NCI-H2029 (cell line): ENCODE data around the gene UNC13C.

Experiments
- DNase-seq: peaks from one replicate; lab custom pipeline; 2025; lab: John Stamatoyannopoulos, UW

Gene UNC13C

DNA sequence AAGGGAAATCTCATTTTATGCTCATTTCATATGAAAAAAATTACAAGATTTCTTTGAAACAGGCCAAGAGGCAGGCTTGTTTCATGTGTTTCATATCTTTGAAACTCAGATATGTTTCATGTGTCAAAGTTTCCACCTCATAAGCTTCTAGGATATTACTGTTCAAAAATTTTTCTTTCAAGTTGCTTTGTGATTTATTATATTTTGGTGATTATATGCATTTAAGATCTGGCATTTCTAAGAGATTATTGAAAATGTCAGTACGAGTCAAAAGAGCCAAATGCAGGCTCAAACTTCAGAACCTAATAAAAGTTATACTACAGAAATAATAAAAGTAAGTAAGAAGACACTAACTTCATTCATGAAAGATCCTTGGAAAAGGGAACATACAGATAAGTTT lies 590.1 kb downstream of the UNC13C start:
- no peak for DNase-seq

GRCh38 chr15:54571576-54571975 lies 593.3 kb downstream of the UNC13C start:
- DNase-seq = no peak

DNA sequence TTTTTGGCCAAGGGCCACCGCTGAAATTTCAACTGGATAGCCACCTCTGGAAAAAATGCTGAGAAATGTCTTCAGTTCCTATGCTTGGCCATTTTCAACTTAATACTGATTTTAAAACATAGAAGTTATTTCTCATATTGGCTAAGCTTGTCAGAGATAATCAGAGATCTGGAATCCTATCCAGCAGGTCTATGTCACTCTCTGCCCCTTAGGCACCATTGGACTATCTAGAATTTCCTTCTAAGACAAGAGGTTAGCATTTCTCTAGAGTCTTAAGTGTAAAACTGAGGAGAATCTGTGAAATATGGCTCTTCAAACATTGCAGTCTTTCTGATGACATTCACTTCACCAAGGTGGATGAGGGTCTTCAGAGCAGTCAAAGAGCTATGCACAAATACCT lies 597.3 kb downstream of the UNC13C start:
- no peak for DNase-seq

DNA sequence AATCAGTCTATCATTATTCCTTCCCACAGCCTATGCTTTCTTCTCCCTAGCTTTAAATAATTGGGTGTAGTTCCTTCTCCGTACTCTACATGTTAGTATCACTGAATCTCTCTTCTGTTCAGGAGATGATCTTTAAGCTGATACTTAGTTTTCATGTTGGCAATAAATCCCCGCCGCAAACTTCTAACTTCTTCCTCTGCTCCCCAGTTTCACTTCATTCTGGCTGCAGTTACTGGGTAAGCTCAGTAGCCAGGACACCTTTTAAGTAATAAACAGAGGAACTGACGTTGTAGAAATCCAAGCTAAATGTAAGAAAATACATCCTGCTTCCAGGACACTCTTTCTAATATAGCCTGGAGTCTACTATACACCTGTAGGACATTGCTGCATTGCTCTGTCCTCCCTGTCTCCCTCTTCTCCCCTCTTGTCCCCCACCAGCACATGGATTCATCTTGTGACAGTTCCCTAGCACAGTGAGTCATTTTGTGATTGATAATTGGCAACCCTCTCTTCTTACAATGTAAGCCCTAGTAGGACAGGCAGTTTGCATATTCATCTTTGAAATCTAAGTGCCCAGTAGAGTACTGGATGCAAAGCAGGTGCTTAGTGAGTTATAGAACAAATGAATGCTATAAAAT lies 598.2 kb downstream of the UNC13C start:
- no peak for DNase-seq

GRCh38 chr15:54577476-54578250 lies 599.4 kb downstream of the UNC13C start:
- no peak for DNase-seq

GRCh38 chr15:54579855-54580254 lies 601.6 kb downstream of the UNC13C start:
- no peak for DNase-seq

DNA sequence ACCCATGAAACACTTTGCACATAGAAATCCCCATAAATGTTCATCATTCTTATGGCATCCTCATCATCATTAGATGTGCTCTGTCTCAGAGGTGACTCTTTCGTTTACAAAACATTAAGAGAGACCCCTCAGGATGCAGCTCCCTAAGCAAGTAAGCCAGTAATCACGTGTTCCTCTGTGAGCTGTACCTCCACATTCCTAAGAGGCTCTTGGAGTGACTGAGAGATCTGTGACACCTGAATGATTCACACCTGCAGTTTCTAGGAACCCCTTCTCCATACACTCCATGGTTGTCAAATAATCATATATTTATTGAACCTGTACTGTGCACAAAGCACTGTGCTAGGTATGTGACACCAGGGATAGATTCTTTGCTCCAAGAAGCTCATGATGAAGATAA lies 602.4 kb downstream of the UNC13C start:
- DNase-seq = no peak

DNA sequence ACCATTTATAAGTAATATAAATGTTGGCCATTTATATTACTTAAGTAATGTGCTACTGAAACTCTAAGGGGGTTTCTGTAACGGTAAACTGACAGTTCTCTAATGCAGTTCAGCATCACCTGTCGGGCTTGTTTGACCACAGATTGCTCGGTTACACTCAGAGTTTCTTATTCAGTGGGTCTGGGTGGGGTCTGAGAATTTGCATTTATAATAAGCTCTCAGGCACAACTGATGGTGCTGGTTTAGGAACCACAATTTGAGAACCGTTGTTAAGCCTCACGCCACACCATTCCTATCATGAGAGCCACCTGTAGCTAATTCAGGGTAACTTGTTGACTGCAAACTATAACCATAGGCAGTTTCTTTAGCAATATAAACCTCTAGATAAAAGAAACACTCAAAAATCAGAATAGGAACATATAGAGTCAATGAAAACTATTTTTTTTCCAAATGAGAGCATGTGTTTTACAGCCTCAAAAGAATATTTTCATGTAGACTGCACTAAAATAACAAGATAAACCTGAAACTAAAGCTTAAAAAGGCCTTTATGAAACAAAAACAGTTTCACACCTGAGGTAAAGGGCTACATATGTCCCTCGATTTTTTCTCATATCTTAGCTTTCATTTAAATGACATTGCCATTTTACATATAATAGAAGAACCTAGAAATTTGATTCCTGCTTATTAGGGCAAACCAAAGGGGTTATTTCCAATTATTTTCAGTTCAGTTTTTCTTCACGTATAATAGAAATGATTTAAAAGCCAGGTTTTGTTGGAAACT lies 604.8 kb downstream of the UNC13C start:
- DNase-seq = no peak

GRCh38 chr15:54585063-54585462 lies 606.8 kb downstream of the UNC13C start:
- DNase-seq = no peak

GRCh38 chr15:54594115-54594514 lies 615.9 kb downstream of the UNC13C start:
- no peak for DNase-seq

DNA sequence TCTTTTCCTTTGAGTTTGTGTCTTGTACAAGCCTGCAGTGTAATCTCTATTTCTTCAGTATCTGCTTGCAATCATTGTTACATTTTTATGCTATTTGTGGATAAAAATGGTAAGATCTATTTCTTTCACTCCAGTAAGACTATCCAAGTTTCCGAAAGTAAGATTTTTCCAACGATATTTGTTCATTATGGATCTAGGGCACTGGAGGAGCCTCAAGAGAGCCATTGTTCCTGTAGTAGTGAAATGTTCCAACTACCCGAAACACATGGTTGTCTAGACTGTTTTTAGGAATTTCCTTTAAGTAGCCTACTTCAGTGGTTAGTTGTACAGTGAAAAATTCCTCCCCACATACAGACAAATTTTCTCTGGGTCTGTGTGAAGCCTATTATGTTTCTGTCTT lies 621.1 kb downstream of the UNC13C start:
- no peak for DNase-seq

GRCh38 chr15:54605043-54605442 lies 626.8 kb downstream of the UNC13C start:
- DNase-seq = no peak

GRCh38 chr15:54605556-54605955 lies 627.3 kb downstream of the UNC13C start:
- DNase-seq = no peak

GRCh38 chr15:54608876-54609835 lies 630.9 kb downstream of the UNC13C start:
- no peak for DNase-seq

DNA sequence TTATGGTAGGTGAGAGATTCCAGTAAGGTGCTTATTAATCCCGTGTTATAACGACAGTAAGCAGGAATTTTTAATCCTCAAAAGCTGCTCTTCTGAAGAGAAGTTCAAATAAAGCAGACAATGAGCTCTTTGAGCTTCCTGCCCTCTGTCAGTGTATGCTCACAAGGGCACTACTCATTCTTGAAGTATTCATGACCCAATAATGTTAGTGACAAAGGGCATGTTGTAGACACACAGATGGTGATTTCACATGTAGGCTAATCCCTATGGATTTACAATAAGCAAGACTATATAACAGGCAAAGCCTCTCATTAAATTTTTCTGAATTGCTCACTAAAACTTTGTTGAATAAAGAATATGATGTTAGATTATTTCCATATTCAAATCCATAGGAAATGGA lies 639.9 kb downstream of the UNC13C start:
- no peak for DNase-seq

- DNase-seq = no peak
Observed at GRCh38 chr15:54619180-54619579, 640.9 kb downstream of the UNC13C start.

DNA sequence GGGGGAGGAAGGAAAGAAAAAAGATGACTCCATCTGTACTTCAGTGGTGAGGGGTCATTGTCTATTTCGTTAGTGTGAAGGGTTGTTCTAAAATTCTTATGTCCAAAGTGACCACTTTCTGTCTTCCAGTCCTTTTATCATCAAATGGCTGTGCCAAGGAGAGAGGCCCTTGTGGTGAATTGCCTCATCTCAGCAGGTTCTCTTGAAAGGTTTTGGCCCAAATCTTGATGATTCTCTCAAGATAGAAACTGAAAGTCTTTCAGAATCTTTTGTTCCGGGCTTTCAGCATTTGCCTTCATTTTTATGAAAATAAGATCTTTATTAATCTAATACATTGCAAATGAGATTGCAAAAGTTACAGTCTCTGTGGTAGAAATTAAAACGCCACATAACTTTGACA lies 642.7 kb downstream of the UNC13C start:
- DNase-seq = no peak

- DNase-seq = no peak
Observed at GRCh38 chr15:54636147-54636546, 657.9 kb downstream of the UNC13C start.

DNA sequence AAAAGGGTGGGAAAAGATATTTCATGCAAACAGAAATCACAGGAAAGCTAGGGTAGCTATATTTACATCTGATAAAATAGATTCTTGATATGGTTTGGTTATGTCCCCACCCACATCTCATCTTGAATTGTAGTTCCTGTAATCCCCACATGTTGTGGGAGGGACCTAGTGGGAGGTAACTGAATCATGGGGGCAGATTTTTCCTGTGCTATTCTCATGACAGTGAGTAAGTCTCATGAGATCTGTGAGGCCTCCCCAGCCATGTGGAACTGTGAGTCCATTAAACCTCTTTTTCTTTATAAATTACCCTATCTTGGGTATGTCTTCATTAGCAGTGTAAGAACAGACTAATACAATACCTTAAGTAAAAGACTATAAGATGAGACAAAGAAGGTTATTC lies 660.4 kb downstream of the UNC13C start:
- DNase-seq = no peak

DNA sequence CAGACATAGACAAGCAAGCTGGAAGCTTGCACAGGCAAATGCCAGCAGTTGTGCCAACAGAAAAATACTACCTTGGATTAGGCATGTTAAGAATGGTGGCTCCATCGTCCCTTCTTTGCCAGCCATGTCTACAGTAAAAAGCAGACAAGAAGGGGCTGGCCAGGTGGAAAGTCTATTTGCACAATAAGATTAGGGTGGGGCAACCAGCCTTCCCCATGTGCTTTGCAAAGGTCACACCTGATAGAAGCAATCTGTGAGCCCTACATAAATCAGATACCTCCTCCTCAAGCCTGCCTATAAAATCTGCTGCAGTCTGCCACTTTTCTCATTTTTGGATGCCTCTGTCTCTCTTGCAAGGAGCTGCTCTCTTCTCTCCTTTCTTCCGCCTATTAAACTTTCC lies 662.6 kb downstream of the UNC13C start:
- DNase-seq = no peak

- DNase-seq = no peak
Observed at GRCh38 chr15:54644796-54645195, 666.6 kb downstream of the UNC13C start.

- DNase-seq = no peak
Observed at GRCh38 chr15:54659646-54660045, 681.4 kb downstream of the UNC13C start.
